Measurements from ENCODE around the gene PCNT. TPM values are rescaled to one million over a fixed set of nuclear protein-coding genes. Genes with fewer than 3 reads are reported as not detected.

Gene PCNT
- total and polyA plus RNA-seq, 2 of the 8 experiments (the other 6 are each of a cell fraction or from before 2014, with no cell fraction given) = 9.9 to 45.1 TPM

GRCh38 chr21:46376856-46377453 is 53.0 kb downstream of the PCNT start:
- H3K79me1 ChIP-seq (ENCODE audit: low read depth, low read length) = peaks cover 22% of the 10 kb centered on the region
- H3K27ac ChIP-seq (ENCODE audit: low read depth, low read length) = no peak overlapping the region
- no peak overlapping the region for H2BK15ac ChIP-seq (ENCODE audit: low read length)
- H3K4me3 ChIP-seq (ENCODE audit: extremely low read depth in 1 of 4, insufficient read depth in 2 of 4, low read depth in 3 of 4, low read length in 4 of 4) = no peak overlapping the region
- ChIA-PET CTCF (ENCODE audit: partially characterized antibody) (no interaction called here), POLR2A (ENCODE audit: partially characterized antibody) (interaction anchor here (1.2 kb wide), 1 partner anchor 80 kb away, joined by 3 read pairs; no protein-coding TSS in a partner anchor)
- H3K4me2 ChIP-seq (ENCODE audit: insufficient read depth in 1 of 2, low read depth in 2 of 2, low read length in 2 of 2) = no peak overlapping the region
- H3K23ac ChIP-seq (ENCODE audit: insufficient read length) = no peak overlapping the region
- 0 out of 4 replicates have a peak, but pooled peaks cover 0 to under 1% of the 10 kb centered on the region in 2 experiments for H3K9me3 ChIP-seq (ENCODE audit: insufficient read depth in 2 of 2, low read depth in 1 of 2, low read length in 1 of 2)
- no peak for FAIRE-seq
- no peak overlapping the region for H3K18ac ChIP-seq (ENCODE audit: extremely low read depth, low read length)
- TF ChIP-seq TEAD4 (IDR thresholded peaks at IDR 0.05; ENCODE audit: low read depth, low read length) = no peak
- TF ChIP-seq SP2 (IDR thresholded peaks at IDR 0.05; ENCODE audit: low read length) = no peak
- TF ChIP-seq TBP (IDR thresholded peaks at IDR 0.05; ENCODE audit: low read depth, low read length) = no peak
- TF ChIP-seq BACH1 (IDR thresholded peaks at IDR 0.05; ENCODE audit: low read length) = no peak
- no peak for TF ChIP-seq POU5F1 (IDR thresholded peaks at IDR 0.05; ENCODE audit: low read depth, low read length)
- TF ChIP-seq USF2 (IDR thresholded peaks at IDR 0.05; ENCODE audit: low read length) = no peak
- TF ChIP-seq BCL11A (IDR thresholded peaks at IDR 0.05; ENCODE audit: low read depth in 2 of 2, low read length in 2 of 2) = no peak
- no peak for TF ChIP-seq NANOG (IDR thresholded peaks at IDR 0.05; ENCODE audit: insufficient read depth, low read depth, low read length, poor library complexity, severe bottlenecking)
- TF ChIP-seq SIN3A (conservative IDR thresholded peaks at IDR 0.05 in 1 of 2, IDR thresholded peaks at IDR 0.05 in 1 of 2; ENCODE audit: low read depth in 1 of 2, low read length in 2 of 2) = no peak
- TF ChIP-seq CREB1 (IDR thresholded peaks at IDR 0.05) = no peak
- TF ChIP-seq CTBP2 (IDR thresholded peaks at IDR 0.05; ENCODE audit: borderline replicate concordance, insufficient read depth, insufficient read length, low read length) = no peak
- H3K27me3 ChIP-seq (replicated peaks in 1 of 4; ENCODE audit: control insufficient read depth in 3 of 4, extremely low read depth in 1 of 4, insufficient read depth in 3 of 4, low read length in 3 of 4) = no peaks in the 10 kb centered on the region
- H4K5ac ChIP-seq (ENCODE audit: insufficient read length, low read depth, low read length) = no peak overlapping the region
- peaks cover under 1% of the 10 kb centered on the region; the same call in 1 of the 2 replicates for H3K23me2 ChIP-seq (ENCODE audit: low read depth, low read length)
- DNase-seq (ENCODE audit: low read depth in 1 of 2, low spot score in 2 of 2) = no peak
- H4K8ac ChIP-seq (ENCODE audit: extremely low read depth, insufficient read depth, low read length) = no peak overlapping the region
- H3K56ac ChIP-seq (replicated peaks; ENCODE audit: insufficient read length, low read depth, low read length) = no peak overlapping the region
- no peak overlapping the region for H3K9ac ChIP-seq (replicated peaks in 1 of 4; ENCODE audit: extremely low read depth in 1 of 4, low read depth in 3 of 4, low read length in 3 of 4)
- H3K36me3 ChIP-seq (ENCODE audit: control insufficient read depth in 2 of 4, insufficient read depth in 4 of 4, low read length in 3 of 4) = peaks cover 0 to 5% (median 4%) of the 10 kb centered on the region in 4 experiments; a peak in 5 of 8 replicates
- WGBS, 2 experiments (ENCODE audit: extremely low coverage in 1 of 2, insufficient coverage in 1 of 2, insufficient read length in 1 of 2, insufficient replicate concordance in 2 of 2, low coverage in 1 of 2, low lambda C conversion rate in 2 of 2, missing lambda C conversion rate in 1 of 2) = 86% methylated on average over 14 of the region's 14 CpGs; no CpG with 5 or more reads in 1 of the 2 experiments
- no peak overlapping the region for H3K4ac ChIP-seq (replicated peaks; ENCODE audit: insufficient read length, low read depth, low read length)
- no peak overlapping the region for H2BK120ac ChIP-seq (replicated peaks; ENCODE audit: low read depth, low read length)
- H2BK12ac ChIP-seq (ENCODE audit: low read depth, low read length) = no peak overlapping the region
- no peak overlapping the region for H2BK5ac ChIP-seq (ENCODE audit: low read depth, low read length)
- no peak overlapping the region for H3K14ac ChIP-seq (ENCODE audit: insufficient read length)
- peaks cover 0 to 70% of the 10 kb centered on the region in 2 experiments; a peak in 2 of 4 replicates for H3K79me2 ChIP-seq (ENCODE audit: control insufficient read depth in 1 of 2, insufficient read depth in 2 of 2, low read length in 2 of 2)
- H2AK5ac ChIP-seq (ENCODE audit: low read depth, low read length) = no peak overlapping the region
- H2AFZ ChIP-seq (ENCODE audit: low read length) = no peak overlapping the region
- peaks cover 2 to 7% (median 6%) of the 10 kb centered on the region in 4 experiments; a peak in 6 of 7 replicates for H3K4me1 ChIP-seq (replicated peaks in 1 of 4; ENCODE audit: control insufficient read depth in 3 of 4, insufficient read depth in 4 of 4, low read length in 3 of 4)
- no peak overlapping the region for H4K91ac ChIP-seq (replicated peaks; ENCODE audit: insufficient read length, low read length)
- H4K20me1 ChIP-seq (replicated peaks in 1 of 2; ENCODE audit: control insufficient read depth in 1 of 2, insufficient read depth in 2 of 2, low read length in 2 of 2) = peaks cover 5 to 9% of the 10 kb centered on the region in 2 experiments
- no peak overlapping the region for H2BK20ac ChIP-seq (ENCODE audit: low read length)
